Measurements from ENCODE around the gene MFNG. TPM values are rescaled to one million over a fixed set of nuclear protein-coding genes. Genes with fewer than 3 reads are reported as not detected.
A peak's percentile ranks its signal among the peaks of the same experiment; 100 is the strongest.

Gene MFNG
- total and polyA plus RNA-seq, 8 donors = 1.5 to 10.5 (median 4.4) TPM

GRCh38 chr22:37427711-37428635 is 58.2 kb downstream of the MFNG start:
- no peaks in the 10 kb centered on the region for H3K36me3 ChIP-seq
- DNase-seq (no peak), FAIRE-seq (no peak), ATAC-seq (no peak)
- no peak overlapping the region for H3K27ac ChIP-seq
- peak overlapping the region in 3 of 4 donors; percentile 26 to 54 (median 39) for H3K4me3 ChIP-seq
- no peaks in the 10 kb centered on the region for H3K4me1 ChIP-seq
- H3K27me3 ChIP-seq = peaks cover 0 to 16% (median 0%) of the 10 kb centered on the region in 4 donors
- 19 to 20% methylated on average over 57 to 59 of the region's 59 CpGs for WGBS, 2 donors
- TF ChIP-seq CTCF (IDR thresholded peaks at IDR 0.05) = no peak
- intact Hi-C loops (cut with DNase I) = loop anchor here in 1 of 3 donors (5.0 kb wide), 1 partner anchor 111 kb away; no protein-coding TSS in a partner anchor
- no peaks in the 10 kb centered on the region for H3K9me3 ChIP-seq

GRCh38 chr22:37427135-37427710 is 59.0 kb downstream of the MFNG start, which contains the start of gene ELFN2:
Gene ELFN2, minus strand, starts transcription at chr22:37427479. Its CDS starts 51,945 bp downstream, at chr22:37375534.
- Histone ChIP-seq H3K4me3 (peak within 1 kb of the TSS; percentile 20 to 54 (median 32)), H3K4me1 (no peaks in the 10 kb centered on the region), H3K9me3 (no peaks in the 10 kb centered on the region), H3K27ac (no peak within 1 kb of the TSS), H3K27me3 (peaks cover 0 to 16% (median 0%) of the 10 kb centered on the region in 4 donors), H3K36me3 (no peaks in the 10 kb centered on the region)
- DNase-seq (peak in 4 of 6 donors; percentile 20 to 73 (median 50)), ATAC-seq (peak; percentile 41 to 65 (median 58)), FAIRE-seq (no peak)
- TF ChIP-seq CTCF (IDR thresholded peaks at IDR 0.05) = no peak
- intact Hi-C loops (cut with DNase I) = loop anchor here in 1 of 3 donors (5.0 kb wide), 1 partner anchor 110 kb away; no protein-coding TSS in a partner anchor
- WGBS, 2 donors = 1% methylated on average over 51 to 72 of the region's 72 CpGs

- peak in 3 of 4 donors; percentile 18 to 30 (median 22) for ATAC-seq
These were observed 59.5 kb downstream of the MFNG start for GRCh38 chr22:37426706-37427134.

More at GRCh38 chr22:37426706-37427134, 59.5 kb downstream of the MFNG start:
- FAIRE-seq = no peak
- Histone ChIP-seq H3K4me3 (peak overlapping the region in 2 of 4 donors; percentile 39 to 54), H3K9me3 (no peaks in the 10 kb centered on the region), H3K27me3 (peaks cover 0 to 21% (median 0%) of the 10 kb centered on the region in 4 donors), H3K36me3 (no peaks in the 10 kb centered on the region), H3K4me1 (no peaks in the 10 kb centered on the region), H3K27ac (no peak overlapping the region)
- intact Hi-C loops (cut with DNase I) = loop anchor here in 1 of 3 donors (5.0 kb wide), 1 partner anchor 109 kb away; no protein-coding TSS in a partner anchor
- no peak for DNase-seq
- no peak for TF ChIP-seq CTCF (IDR thresholded peaks at IDR 0.05)
- WGBS, 2 donors = 3 to 4% methylated on average over 9 to 24 of the region's 24 CpGs

Measured in pancreas (tissue), 10 donors.